ENCODE measurements around the gene OR2T10. TPM values are rescaled to one million over a fixed set of nuclear protein-coding genes. Genes with fewer than 3 reads are reported as not detected.

The OR2T10 gene
- total and polyA plus RNA-seq, 4 donors = not detected

Small RNAs within 50 kb of the gene (small RNA-seq; reads per million reads assigned to genes)
- gene RF00019 (ENCODE audit: low replicate concordance) = not detected

Other genes with a start within 250 kb of the OR2T10 start
- not detected for gene OR14C36, start 248.9 kb downstream of the OR2T10 start, total RNA-seq
- not detected for gene OR14C36, start 248.9 kb downstream of the OR2T10 start, polyA plus RNA-seq (ENCODE audit: insufficient read length in 2 of 2)
- gene OR2T4, start 236.0 kb downstream of the OR2T10 start, total RNA-seq = not detected
- not detected for gene OR2T4, start 236.0 kb downstream of the OR2T10 start, polyA plus RNA-seq (ENCODE audit: insufficient read length in 2 of 2)
- gene OR2T6, start 222.0 kb downstream of the OR2T10 start, total RNA-seq = under 1 TPM in 1 of 2 donors, not detected in 1; 0.20 TPM
- under 1 TPM; 0.10 to 0.12 TPM for gene OR2T6, start 222.0 kb downstream of the OR2T10 start, polyA plus RNA-seq (ENCODE audit: insufficient read length in 2 of 2)
- not detected for gene OR2T1, start 194.7 kb downstream of the OR2T10 start, total RNA-seq
- gene OR2T1, start 194.7 kb downstream of the OR2T10 start, polyA plus RNA-seq (ENCODE audit: insufficient read length in 2 of 2) = not detected
- gene OR2T2, start 152.1 kb downstream of the OR2T10 start, total RNA-seq = not detected
- gene OR2T2, start 152.1 kb downstream of the OR2T10 start, polyA plus RNA-seq (ENCODE audit: insufficient read length in 2 of 2) = not detected
- not detected for gene OR2T3, start 124.3 kb downstream of the OR2T10 start, total RNA-seq
- not detected for gene OR2T3, start 124.3 kb downstream of the OR2T10 start, polyA plus RNA-seq (ENCODE audit: insufficient read length in 2 of 2)
- gene OR2T5, start 109.1 kb downstream of the OR2T10 start, total RNA-seq = not detected
- gene OR2T5, start 109.1 kb downstream of the OR2T10 start, polyA plus RNA-seq (ENCODE audit: insufficient read length in 2 of 2) = not detected
- gene OR2G6, start 89.6 kb downstream of the OR2T10 start, total RNA-seq = not detected
- under 1 TPM in 1 of 2 donors, not detected in 1; 0.06 TPM for gene OR2G6, start 89.6 kb downstream of the OR2T10 start, polyA plus RNA-seq (ENCODE audit: insufficient read length in 2 of 2)
- not detected for gene OR2T29, start 34.9 kb downstream of the OR2T10 start, total RNA-seq
- not detected for gene OR2T29, start 34.9 kb downstream of the OR2T10 start, polyA plus RNA-seq (ENCODE audit: insufficient read length in 2 of 2)
- gene OR2T34, start 22.9 kb downstream of the OR2T10 start, total RNA-seq = not detected
- not detected for gene OR2T34, start 22.9 kb downstream of the OR2T10 start, polyA plus RNA-seq (ENCODE audit: insufficient read length in 2 of 2)
- not detected for gene OR2T11, start 37.4 kb upstream of the OR2T10 start, total RNA-seq
- gene OR2T11, start 37.4 kb upstream of the OR2T10 start, polyA plus RNA-seq (ENCODE audit: insufficient read length in 2 of 2) = not detected
- not detected for gene OR2T35, start 47.6 kb upstream of the OR2T10 start, total RNA-seq
- not detected for gene OR2T35, start 47.6 kb upstream of the OR2T10 start, polyA plus RNA-seq (ENCODE audit: insufficient read length in 2 of 2)
- gene OR2T27, start 57.8 kb upstream of the OR2T10 start, total RNA-seq = not detected
- not detected for gene OR2T27, start 57.8 kb upstream of the OR2T10 start, polyA plus RNA-seq (ENCODE audit: insufficient read length in 2 of 2)
- gene OR14I1, start 105.1 kb upstream of the OR2T10 start, total RNA-seq = not detected
- not detected for gene OR14I1, start 105.1 kb upstream of the OR2T10 start, polyA plus RNA-seq (ENCODE audit: insufficient read length in 2 of 2)
- not detected for gene LYPD8, start 158.1 kb upstream of the OR2T10 start, total RNA-seq
- gene LYPD8, start 158.1 kb upstream of the OR2T10 start, polyA plus RNA-seq (ENCODE audit: insufficient read length in 2 of 2) = not detected
- 10 to 100 TPM; 16.3 to 25.2 TPM for gene SH3BP5L, start 228.2 kb upstream of the OR2T10 start, total RNA-seq
- 10 to 100 TPM; 34.8 to 37.8 TPM for gene SH3BP5L, start 228.2 kb upstream of the OR2T10 start, polyA plus RNA-seq (ENCODE audit: insufficient read length in 2 of 2)
- 10 to 100 TPM; 13.8 to 22.0 TPM for gene ZNF672, start 240.5 kb upstream of the OR2T10 start, total RNA-seq
- gene ZNF672, start 240.5 kb upstream of the OR2T10 start, polyA plus RNA-seq (ENCODE audit: insufficient read length in 2 of 2) = 10 to 100 TPM; 31.5 to 35.1 TPM

Data from spinal cord (tissue), 4 donors.